Thyroid gland (tissue), 4 donors: Measurements from ENCODE around the gene DGCR2.

Experiments used
- CTCF ChIP-seq, 6 experiments: fragments of 200-600 bp in 3 of 6; fragments of 450-650 bp in 3 of 6; sonication (generic) in 3 of 6; IDR thresholded peaks; one replicate each; pipeline ENCODE4 v1.5.1; 2016 to 2019; ENCODE audit warnings: antibody characterized with exemption in 6 of 6, mild to moderate bottlenecking in 2 of 6, inconsistent platforms in 1 of 6, moderate library complexity in 1 of 6
- POLR2A ChIP-seq, 2 donors: fragments of 450-650 bp; IDR thresholded peaks; one replicate each; pipeline ENCODE4 v1.6.1; 2017; ENCODE audit warnings: antibody characterized with exemption in 2 of 2, mild to moderate bottlenecking in 2 of 2, moderate library complexity in 1 of 2

- TF ChIP-seq CTCF (IDR thresholded peaks at IDR 0.05) (no peak), POLR2A (IDR thresholded peaks at IDR 0.05) (no peak)
Observed at GRCh38 chr22:19110064-19110458, 12.2 kb downstream of the DGCR2 start.
